UCSD-AML1 (cell line): ENCODE results near the gene MCF2L.
"Not testable (repeated sequence)": the region's sequence is repeated elsewhere in the genome, so short reads cannot be mapped to it uniquely, and the experiment has no call there.

Experiments
- DNase-seq: peaks from one replicate; lab custom pipeline; 2025; ENCODE audit not compliant: unreplicated experiment; lab: John Stamatoyannopoulos, UW

MCF2L gene

DNA sequence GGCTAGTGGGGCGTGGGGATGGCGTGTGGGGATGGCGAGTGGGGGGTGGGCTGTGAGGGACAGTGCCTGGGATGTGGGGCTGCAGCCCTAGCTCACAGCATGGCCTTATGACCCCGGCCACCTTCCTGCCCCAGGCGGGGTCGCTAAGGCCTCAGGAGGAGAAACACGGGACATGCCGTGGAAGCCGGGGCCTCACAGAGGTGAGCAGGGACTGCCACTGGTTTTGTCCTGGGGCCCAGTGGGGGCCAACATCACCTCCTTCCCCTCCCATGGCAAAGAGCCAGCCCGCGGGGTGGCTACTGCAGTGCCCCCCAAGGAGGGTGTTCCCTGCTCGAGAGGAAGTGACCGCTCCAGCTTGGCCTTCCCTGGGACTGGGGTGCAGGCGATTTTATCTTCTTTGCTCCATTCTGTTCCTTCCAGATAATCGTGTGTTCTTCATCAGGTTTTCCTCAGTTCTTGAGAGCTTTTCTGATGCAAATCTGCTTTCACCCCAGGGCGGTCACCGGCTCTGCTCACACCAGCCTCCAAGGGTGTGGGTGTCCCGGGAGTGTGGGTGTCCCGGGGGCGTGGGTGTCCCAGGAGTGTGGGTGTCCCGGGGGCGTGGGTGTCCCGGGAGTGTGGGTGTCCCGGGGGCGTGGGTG lies 137.8 kb downstream of the MCF2L start:
- no peak for DNase-seq

DNA sequence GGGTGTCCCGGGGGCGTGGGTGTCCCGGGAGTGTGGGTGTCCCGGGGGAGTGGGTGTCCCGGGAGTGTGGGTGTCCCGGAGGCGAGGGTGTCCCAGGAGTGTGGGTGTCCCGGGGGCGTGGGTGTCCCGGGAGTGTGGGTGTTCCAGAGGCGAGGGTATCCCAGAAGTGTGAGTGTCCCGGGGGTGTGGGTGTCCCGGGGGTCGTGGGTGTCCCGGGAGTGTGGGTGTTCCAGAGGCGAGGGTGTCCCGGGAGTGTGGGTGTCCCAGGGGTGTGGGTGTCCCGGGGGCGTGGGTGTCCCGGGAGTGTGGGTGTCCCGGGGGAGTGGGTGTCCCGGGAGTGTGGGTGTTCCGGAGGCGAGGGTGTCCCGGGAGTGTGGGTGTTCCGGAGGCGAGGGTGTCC lies 139.5 kb downstream of the MCF2L start:
- DNase-seq: not testable (repeated sequence)

DNA sequence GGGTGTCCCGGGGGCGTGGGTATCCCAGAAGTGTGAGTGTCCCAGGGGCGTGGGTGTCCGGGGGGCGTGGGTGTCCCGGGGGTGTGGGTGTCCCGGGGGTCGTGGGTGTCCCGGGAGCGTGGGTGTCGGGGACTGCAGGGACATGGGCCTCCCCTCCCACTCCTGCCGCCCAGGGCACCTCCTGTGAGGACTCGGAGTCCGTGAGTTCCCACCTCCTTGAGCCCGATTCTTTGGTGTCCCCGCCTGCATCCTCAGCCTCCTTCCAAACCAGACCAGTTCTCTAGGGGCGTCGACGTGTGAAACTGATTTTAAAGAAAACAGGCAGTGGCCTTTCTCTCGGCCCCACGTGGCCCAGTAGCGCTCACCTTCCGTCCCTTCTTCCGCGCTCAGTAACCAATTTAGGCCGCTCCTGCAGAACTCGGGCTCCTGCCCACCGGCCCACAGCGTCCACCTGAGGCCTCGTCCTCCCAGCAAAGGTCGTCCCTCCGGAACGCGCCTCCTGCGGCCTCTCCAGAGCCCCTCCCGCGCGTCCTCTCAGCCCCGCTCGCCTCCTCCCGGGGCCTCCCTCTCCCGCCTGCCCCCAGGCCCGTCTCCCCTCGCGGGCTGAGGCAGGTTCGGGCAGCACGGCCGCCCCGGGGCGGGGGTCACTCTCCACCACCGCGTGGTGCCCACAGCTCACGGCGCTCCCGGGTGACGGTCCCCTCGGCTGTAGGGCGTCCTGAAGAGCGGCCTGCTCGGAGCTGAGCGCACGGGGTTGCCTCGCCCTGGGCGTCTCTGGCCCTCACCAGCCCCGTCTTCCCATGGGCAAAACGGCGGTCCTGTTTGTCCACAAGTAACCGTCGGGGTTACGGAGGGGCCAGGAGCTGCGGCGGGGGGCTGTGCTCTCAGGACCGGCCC lies 140.4 kb downstream of the MCF2L start:
- DNase-seq: no peak

DNA sequence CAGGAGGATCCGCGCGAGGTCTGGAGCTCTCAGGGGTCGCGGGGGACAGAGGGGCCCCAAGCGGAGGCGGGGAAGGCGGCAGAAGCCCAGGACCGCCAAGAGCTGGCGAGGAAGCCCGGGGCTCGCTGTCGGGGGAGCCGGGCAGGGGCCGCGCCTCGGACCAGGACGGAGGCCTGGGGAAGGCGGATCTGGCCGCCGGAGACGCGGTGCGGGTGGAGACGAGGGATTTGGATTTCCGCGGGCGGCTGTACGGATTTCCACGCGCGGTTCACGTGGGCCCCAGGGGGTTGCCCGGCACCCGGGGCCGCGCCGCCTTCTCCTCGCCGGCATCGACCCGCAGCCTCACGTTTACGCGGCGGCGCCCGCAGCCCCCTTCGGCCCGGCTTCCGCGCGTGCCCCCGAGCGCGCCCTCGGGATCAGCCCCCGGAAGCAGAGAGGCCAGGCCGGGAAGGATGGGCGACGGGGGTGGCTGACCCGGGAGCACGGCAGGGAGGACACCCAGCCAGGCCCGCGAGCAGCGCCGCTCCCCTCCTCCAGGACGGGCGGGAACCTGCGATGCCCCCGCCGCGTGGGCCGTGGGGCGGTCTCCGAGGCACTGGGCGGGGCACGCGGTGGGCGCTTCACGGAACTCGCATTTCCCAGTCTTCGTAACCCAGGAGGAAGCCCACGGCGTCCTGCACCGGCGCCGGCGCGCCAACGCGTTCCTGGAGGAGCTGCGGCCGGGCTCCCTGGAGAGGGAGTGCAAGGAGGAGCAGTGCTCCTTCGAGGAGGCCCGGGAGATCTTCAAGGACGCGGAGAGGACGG lies 141.2 kb downstream of the MCF2L start:
- no peak for DNase-seq

DNA sequence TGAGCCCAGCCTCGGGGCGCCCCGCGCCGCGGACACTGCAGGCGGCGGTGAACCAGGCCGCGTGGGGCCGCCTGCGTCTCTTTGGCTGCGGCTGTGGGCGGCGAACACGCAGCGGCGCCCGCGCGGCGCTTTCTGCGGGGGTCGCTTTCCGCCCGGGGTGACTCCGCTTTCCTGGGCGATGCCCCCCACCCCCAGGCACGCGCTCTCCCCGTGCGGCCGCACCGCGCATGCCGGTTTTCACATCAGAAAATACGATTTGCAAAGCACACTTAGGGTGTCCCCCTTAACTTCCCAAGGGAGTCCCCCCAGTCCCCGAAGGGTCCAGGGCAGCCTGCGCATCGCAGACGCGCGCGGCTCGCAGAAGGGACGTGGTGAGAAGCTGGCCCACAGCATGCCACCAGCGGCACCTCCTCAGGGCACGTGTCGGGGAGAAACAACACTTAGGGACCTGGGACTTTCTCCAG lies 141.9 kb downstream of the MCF2L start:
- no peak for DNase-seq

DNA sequence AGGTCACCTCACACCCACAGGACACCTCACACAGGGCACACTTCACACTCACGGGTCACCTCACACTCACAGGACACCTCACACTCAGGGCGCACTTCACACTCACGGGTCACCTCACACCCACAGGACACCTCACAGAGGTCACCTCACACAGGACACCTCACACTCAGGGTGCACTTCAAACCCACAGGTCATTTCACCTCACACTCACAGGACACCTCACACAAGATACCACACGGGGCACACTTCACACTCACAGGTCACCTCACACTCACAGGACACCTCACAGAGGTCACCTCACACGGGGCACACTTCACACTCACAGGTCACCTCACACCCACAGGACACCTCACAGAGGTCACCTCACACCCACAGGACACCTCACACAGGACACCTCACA lies 142.8 kb downstream of the MCF2L start:
- not testable (repeated sequence) for DNase-seq

DNA sequence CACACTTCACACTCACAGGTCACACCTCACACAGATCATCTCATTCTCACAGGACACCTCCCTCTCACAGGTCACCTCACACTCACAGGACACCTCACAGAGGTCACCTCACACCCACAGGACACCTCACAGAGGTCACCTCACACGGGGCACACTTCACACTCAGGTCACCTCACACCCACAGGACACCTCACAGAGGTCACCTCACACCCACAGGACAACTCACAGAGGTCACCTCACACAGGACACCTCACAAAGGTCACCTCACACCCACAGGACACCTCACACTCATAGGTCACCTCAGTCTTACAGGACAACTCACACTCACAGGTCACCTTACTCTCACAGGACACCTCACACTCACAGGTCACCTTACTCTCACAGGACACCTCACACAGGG lies 143.5 kb downstream of the MCF2L start:
- DNase-seq: not testable (repeated sequence)

DNA sequence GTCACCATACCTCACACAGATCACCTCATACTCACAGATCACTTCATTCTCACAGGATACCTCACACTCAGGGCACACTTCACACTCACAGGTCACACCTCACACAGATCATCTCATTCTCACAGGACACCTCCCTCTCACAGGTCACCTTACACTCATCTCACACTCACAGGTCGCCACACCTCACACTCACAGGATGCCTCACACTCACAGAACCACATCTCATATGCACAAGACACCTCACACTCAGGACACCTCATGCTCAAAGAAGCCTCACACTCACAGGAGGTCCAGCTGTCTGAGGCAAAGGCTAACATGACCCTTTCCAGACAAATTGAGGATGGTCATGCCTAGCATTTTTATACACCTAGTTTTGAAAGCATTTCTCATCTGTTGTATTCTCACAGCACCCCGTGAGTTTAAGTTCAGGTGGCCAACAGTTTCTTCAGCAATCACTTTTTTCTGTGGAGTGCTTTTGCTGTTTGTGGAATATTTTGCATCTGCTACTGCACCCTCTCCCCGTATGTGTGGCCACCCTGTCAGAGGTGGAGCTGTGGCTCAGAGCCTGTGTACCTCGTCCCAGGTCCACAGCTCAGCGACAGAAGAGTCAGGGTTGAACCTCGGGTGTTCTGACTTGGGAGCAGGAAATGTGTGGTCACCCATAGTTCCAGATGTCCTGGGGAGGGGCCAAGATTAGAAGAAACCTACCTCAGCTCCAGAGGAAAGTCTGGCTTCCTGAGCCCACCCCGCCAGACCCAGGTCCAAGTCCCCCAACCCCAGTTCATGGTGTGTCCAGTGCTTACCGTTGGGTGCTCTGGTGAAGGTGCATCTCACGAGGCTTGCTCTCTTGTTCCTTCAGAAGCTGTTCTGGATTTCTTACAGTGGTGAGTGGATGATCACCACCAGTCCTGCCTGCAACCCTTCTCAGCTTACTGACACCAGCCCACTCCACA lies 144.2 kb downstream of the MCF2L start:
- DNase-seq: peak; percentile 37

DNA sequence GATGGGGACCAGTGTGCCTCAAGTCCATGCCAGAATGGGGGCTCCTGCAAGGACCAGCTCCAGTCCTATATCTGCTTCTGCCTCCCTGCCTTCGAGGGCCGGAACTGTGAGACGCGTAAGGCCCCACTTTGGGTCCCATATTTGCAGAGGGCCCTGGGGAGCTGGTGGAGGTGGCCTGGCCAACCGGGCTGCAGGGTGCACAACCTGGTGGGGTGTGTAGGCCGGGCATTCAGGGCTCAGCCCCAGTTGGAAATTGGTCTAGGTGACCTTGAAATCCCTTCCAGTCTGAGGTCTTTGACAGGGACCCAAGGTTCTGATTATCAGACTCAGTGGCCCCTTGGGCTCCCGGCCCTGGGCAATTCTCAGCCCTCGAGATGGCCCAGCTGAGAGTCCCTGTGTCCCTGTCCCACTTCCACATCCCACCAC lies 144.8 kb downstream of the MCF2L start:
- no peak for DNase-seq

DNA sequence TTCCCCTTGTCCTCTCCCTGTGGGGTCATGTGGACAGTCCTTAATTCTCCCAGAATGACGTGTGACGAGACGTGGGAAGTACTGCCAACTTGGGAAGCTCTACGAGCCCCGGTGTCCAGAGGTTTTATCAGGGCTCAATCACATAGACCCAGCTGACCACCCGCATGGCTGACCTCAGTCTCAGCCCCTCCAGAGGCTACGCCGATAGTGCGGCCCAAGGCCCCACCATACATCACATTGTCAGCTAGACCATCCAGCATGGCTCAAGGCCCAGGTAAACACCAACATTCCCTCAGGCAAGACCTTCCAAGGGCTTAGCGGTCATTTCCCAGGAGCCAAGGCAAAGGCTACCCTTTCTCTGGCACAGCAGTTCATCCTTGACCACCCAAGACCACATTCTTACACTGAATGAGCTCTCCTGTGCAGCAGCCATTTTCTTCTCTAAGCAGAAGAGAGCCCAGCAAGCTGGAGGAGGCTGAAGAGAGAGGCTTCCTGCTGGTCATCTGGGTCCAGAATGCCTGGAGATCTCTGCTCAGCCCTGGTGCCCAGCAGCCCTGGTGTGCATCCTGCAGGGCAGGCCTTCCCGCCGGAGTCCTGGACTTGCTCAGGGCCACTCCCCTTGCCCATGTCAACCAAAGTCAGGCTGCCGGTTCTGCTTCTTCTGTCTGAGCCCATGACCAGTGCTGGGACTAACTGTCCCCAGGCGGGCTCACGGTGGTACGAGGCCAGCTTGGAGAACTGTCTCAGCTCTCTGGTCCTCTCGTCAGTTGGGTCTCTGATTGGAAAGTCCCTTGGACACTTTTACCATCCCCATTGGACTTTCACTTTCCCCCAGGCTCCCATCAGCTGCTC lies 145.7 kb downstream of the MCF2L start:
- no peak for DNase-seq

DNA sequence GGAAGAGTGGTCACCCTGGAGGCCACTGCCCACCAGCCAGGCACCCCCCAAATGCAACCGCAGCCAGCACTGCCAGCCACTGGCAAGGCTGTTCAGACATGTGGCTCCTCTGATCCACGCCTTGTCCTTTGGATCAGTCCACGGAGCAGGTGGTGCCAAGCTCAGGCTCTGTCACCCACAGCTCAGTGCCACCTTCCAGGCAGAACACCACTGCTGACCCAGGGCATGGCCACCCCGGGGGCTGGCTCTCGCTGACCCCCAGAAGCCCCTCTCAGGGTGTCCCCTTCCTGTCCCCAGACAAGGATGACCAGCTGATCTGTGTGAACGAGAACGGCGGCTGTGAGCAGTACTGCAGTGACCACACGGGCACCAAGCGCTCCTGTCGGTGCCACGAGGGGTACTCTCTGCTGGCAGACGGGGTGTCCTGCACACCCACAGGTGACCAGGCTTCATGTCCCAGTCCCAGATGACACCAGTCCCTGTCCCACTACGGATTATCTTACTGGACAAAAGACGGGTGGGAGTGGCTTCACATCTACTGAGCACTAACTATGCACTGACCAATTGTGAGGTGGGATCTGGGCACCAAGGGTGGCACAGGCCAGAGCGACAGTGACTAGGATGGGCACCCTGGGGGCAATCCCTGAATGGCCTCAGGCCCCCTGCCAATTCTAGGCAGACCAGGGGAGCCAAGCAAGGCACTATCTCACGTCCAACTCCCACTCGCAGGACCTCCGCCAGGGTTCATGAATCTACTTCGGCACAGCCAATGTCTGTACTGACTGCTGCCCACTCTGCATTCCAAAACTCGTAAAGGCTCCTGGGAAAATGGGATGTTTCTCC lies 146.6 kb downstream of the MCF2L start:
- DNase-seq: no peak

DNA sequence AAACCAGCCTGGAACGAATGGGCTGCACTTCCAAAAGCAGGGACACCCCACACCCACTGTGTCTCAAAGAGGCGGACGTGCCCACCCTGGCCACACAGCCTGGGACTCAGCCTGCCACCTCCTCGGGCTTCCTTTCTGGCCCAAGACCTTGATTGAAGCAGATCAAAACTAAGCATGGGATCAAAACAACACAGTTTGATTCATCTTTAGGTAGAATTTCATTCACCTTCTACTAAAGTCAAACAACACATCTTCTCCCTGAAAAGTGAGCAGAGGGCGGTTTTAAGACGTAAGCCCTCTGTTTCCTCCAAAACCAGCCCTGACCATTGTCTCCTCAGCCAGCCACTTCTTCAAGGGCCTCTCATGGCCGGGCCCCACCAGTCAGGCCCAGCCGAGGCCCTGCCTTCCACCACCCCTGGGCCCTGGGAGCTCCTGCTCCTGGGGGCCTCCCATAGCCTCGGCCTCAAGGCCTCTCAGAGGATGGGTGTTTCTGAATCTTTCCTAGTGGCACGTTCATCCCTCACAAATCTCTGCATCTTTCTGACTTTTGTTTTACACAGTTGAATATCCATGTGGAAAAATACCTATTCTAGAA lies 147.3 kb downstream of the MCF2L start:
- no peak for DNase-seq

DNA sequence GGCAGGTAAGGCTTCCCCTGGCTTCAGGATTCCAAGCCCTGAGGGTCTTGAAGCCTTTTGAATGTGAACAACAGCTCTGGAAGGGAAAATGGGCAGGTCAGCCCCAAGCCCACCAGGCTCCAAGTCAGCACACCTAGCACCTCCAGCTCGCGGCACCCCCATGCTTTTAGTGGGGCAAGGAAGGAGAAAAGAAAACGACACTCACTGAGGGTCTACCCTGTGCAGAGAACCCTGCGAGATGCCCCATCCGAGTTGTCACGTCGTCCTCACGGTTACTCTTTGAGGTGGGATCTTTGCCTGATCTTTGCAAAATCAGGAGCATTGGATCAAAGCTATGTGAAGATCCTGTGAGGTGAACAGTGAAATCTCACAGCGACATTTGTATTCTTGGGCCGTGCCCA lies 147.9 kb downstream of the MCF2L start:
- DNase-seq: no peak

DNA sequence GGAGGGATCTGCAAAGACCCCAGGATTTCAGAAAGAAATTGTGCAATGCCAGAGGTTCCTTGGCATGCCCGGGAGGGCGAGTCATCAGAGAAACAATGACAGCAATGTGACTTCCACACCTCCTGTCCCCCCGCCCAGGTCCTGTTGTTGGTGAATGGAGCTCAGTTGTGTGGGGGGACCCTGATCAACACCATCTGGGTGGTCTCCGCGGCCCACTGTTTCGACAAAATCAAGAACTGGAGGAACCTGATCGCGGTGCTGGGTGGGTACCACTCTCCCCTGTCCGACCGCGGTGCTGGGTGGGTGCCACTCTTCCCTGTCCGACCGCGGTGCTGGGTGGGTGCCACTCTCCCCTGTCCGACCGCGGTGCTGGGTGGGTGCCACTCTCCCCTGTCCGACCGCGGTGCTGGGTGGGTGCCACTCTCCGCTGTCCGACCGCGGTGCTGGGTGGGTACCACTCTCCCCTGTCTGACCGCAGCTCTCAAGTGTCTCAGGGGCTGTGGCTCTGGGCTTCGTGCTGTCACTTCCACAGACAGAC lies 148.4 kb downstream of the MCF2L start:
- DNase-seq: no peak

DNA sequence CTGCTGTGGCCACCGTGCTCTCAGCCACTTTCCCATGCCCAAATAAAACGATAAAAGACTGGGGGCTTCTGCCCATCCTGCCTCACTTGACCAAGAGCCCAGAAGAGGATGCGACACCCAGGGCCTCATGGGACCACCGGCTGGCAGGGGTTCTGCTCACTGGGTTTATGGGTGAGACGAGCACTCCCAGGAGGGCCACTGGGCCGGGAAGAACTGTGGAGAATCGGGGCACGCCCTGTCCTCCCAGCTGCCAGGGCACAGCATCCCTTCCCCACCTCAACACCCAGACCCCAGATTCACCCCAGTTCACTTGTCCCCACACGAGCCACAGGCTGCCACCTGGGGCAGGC lies 148.9 kb downstream of the MCF2L start:
- no peak for DNase-seq

DNA sequence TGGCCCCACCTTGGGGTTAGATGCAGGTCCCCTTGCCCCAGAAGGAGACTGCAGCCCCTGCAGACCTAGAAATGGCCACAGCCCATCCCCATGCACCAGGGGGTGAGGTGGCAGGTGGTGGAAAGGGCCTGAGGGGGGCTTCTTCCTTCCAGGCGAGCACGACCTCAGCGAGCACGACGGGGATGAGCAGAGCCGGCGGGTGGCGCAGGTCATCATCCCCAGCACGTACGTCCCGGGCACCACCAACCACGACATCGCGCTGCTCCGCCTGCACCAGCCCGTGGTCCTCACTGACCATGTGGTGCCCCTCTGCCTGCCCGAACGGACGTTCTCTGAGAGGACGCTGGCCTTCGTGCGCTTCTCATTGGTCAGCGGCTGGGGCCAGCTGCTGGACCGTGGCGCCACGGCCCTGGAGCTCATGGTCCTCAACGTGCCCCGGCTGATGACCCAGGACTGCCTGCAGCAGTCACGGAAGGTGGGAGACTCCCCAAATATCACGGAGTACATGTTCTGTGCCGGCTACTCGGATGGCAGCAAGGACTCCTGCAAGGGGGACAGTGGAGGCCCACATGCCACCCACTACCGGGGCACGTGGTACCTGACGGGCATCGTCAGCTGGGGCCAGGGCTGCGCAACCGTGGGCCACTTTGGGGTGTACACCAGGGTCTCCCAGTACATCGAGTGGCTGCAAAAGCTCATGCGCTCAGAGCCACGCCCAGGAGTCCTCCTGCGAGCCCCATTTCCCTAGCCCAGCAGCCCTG lies 149.4 kb downstream of the MCF2L start:
- DNase-seq: no peak

DNA sequence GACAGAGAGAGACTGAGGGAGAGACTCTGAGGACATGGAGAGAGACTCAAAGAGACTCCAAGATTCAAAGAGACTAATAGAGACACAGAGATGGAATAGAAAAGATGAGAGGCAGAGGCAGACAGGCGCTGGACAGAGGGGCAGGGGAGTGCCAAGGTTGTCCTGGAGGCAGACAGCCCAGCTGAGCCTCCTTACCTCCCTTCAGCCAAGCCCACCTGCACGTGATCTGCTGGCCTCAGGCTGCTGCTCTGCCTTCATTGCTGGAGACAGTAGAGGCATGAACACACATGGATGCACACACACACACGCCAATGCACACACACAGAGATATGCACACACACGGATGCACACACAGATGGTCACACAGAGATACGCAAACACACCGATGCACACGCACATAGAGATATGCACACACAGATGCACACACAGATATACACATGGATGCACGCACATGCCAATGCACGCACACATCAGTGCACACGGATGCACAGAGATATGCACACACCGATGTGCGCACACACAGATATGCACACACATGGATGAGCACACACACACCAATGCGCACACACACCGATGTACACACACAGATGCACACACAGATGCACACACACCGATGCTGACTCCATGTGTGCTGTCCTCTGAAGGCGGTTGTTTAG lies 150.3 kb downstream of the MCF2L start:
- DNase-seq: no peak
